AG08395 (cell line): ENCODE data around the gene ABTB2.

ENCODE experiments used
- DNase-seq: peaks from one replicate; pipeline ENCODE4 v3.0.0; 2012; ENCODE audit warnings: mixed read lengths, low spot score

Gene ABTB2

DNA sequence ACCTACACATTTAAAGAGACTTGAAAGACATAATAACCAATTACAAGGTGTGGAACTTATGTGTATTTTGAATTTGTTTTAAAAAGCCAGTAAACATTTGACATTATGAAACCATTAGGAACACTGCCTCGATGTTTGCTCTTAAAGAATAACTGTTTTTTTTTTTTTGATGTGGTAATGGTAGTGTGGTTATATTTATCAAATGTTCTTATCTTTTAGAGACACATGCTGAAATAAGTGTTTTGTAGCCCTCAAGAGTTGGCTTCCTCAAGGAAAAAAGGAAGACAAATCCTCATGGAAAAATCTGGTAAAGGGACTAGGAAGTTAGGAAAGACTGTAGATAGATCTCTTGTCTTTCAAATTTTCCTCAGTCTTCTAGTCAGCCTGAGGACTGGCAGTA, 2.2 kb upstream of the ABTB2 start:
- no peak for DNase-seq

DNA sequence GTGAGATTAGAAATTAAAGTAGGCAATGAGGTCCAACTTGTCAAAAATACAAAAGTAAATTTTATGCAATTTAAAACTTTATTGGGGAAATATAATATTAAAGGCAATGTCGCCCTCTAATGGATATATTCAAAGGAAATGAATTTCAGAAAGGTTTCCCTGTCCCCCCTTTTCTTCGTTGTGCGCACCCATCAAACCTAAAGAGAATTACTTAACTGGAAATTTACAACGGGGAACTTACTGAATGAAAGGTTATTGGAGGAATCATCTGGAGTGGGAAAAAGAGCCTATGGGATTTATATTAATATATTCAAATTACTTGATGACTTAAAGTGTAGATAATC, 1.7 kb upstream of the ABTB2 start:
- DNase-seq = no peak

GRCh38 chr11:34358728-34359547, 1.1 kb upstream of the ABTB2 start:
- DNase-seq = peak; percentile 66

GRCh38 chr11:34358258-34358727, 483 bp upstream of the ABTB2 start:
- DNase-seq = no peak

DNA sequence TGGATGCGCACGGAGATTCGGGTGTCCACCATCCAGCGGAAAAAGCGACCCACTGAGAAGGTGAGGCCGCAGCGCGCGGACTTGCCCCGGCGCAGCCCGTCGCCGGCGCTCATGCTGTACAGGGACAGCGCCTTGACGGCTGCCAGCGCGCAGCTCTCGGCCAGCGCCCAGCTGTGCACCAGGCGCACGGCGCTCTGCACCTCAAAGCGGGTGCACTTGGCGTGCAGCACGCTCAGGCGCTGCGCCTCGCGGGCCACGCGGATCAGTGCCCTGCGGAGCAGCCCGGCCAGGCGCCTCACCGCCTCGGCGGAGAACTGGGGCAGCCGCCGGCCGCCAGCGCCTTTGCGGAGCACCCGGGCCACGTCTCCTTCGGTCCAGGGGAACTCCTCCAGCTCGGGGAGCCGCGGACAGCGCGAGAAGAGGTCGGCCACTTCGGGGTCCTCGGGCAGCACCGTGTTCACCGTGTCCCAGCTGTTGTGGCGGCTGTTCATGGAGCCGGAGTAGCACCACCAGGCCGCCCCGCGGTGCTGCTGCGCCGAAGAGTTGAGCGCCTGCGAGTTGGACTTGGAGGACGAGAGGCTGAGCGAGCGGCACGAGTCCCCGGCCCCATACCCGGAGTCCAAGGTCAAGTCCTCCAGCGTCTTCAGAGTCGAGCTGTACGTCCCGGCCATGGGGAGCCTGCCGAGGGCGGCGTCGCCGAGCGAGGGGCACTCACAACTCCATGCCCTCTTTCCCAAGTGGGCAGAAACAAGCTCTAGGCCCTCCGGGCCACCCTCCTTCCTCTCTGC, 703 bp downstream of the ABTB2 start:
- DNase-seq = peak; percentile 44

GRCh38 chr11:34356576-34356912, 1.3 kb downstream of the ABTB2 start:
- DNase-seq = no peak

- DNase-seq = no peak
Observed at GRCh38 chr11:34356130-34356529, 1.7 kb downstream of the ABTB2 start.

GRCh38 chr11:34355726-34356125, 2.1 kb downstream of the ABTB2 start:
- no peak for DNase-seq

GRCh38 chr11:34354782-34355181, 3.0 kb downstream of the ABTB2 start:
- no peak for DNase-seq

- no peak for DNase-seq
Observed at GRCh38 chr11:34353881-34354280, 3.9 kb downstream of the ABTB2 start.

GRCh38 chr11:34351687-34352469, 5.9 kb downstream of the ABTB2 start:
- no peak for DNase-seq

- no peak for DNase-seq
Observed at GRCh38 chr11:34351051-34351450, 6.8 kb downstream of the ABTB2 start.

DNA sequence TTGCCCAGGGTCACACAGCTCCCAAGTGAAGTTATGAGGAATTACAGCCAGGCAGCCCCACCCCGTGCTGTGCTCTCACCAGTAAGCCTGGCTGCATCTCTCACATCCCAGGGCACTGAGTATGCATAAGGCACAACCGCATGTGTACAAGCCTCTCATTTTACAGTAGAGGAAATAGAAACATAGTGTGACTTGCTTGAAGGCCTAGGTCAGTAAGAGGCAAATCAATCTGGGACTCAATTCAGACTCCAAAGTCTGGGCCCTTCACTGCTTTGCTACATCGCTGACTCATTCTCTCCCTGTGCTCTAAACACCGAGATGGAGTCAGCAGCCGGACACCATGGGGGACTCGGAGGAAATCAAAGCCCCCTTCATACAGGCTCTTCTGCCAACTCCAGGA, 7.9 kb downstream of the ABTB2 start:
- DNase-seq = no peak

DNA sequence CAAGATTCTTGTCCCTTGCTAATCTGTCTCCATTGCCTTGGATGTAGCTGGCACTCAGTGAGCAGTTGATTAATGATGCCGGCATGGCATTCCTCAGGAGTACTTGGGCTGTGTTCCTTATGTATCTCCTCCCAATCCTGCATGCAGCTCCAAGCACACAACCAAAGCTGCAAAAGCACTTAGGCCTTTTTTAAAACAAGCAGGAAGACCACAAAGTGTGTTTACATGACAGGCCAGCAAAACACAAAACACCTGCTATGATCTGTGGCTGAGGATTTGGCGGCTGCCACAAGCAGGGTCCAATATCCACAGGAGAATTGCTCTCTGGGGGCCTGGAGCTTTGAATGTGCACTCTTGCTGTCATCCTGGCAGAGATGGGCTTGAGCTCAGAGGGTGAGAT, 8.9 kb downstream of the ABTB2 start:
- DNase-seq = no peak

DNA sequence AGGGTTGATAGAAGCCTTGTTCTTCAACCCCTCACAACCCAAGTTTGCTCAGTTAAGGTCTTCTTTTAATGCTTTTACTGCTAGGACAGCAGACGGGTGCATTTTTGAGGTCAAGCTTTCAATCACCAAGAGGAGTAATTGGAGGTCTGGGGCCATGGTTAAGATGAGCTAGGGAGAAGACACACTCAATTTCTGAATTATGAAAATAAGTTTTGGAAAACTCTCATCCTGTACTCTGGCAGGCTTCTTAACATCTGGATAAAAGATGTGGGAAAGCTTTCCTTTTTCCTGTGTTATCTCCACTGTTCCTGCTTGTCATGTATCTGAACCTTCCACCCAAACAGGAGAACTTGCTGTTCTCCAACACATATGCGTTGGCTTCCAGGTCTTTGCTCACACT, 9.7 kb downstream of the ABTB2 start:
- no peak for DNase-seq

GRCh38 chr11:34346551-34346950, 11.3 kb downstream of the ABTB2 start:
- DNase-seq = peak; percentile 58

DNA sequence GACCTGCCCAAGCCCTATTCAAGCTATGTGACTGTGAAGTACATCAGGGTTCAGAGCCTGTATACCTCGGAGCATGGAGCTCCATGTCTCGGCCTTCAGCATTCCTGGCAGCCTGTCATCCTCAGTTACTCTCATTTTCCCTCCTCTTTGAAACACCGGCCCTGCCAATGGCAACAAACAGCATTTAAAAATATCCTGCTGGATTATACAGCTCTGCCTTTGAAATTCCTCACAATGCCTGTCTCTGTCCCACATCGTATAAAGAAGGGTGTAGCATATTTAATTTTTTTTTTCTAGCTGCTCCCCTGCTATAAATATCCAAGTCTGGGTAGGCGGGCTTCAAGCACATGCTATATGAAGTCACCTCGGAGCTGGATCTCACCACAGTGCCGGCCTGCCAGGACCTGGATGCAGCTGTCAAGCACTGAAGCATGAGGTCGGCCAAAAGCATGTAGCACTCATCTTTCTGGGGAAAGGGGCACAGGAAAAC, 11.8 kb downstream of the ABTB2 start:
- DNase-seq = no peak

- no peak for DNase-seq
Observed at GRCh38 chr11:34345540-34345876, 12.3 kb downstream of the ABTB2 start.

DNA sequence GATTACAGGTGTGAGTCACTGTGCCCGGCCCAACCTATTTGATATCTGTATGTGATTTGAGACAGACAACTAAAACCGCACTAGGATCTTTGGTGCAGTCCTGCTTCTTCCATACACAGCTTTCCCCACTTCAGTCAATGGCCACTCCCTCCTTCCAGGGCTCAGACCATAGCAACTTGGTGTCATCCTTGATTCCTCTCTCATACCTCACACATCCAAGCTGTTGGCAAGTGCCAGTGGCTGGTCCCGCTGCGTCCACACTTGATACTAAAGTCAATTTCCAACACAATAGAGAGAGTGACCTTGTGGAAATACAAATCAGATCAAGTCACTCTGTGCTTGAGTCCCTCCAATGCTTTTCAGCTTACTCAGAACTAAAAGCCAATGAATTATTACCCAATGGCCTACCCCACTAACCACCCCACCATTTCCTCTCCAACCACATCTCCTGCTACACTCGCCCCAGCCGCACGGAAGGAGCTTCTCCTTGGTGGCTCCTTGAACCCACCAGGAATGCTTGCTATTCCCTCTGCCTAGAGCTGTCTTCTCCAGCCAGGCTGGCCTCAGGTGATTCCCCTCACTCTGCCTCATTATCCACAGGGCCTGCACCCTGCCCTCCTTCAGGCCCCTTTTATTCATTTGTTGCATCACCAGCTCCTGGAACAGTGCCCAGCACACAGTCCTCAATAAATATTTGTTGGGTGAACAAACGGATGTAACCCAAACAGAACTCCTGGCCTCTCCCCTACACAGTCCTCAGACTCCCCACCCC, 12.9 kb downstream of the ABTB2 start:
- DNase-seq = peak; percentile 88

GRCh38 chr11:34344410-34344767, 13.4 kb downstream of the ABTB2 start:
- DNase-seq = no peak

- DNase-seq = no peak
Observed at GRCh38 chr11:34343686-34344085, 14.1 kb downstream of the ABTB2 start.

GRCh38 chr11:34343153-34343552, 14.7 kb downstream of the ABTB2 start:
- DNase-seq = peak; percentile 73
